Glutamatergic neuron (in vitro differentiated cells): ENCODE results near the gene RAB10. TPM values are rescaled to one million over a fixed set of nuclear protein-coding genes. Genes with fewer than 3 reads are reported as not detected.

Experiments used
- DNase-seq: peaks from one replicate; pipeline ENCODE4 v3.0.0; 2022
- H3K27ac Mint-ChIP-seq: one replicate; pipeline ENCODE4 v1.8.0; 2020; ENCODE audit warnings: mild to moderate bottlenecking, mixed read lengths, inconsistent platforms; ENCODE audit not compliant: unreplicated experiment
- H3K27me3 Mint-ChIP-seq: one replicate; pipeline ENCODE4 v1.8.0; 2020; ENCODE audit warnings: mild to moderate bottlenecking, moderate library complexity, mixed read lengths, inconsistent platforms; ENCODE audit not compliant: unreplicated experiment
- H3K36me3 Mint-ChIP-seq: one replicate; pipeline ENCODE4 v1.8.0; 2020; ENCODE audit warnings: mild to moderate bottlenecking, mixed read lengths, inconsistent platforms; ENCODE audit not compliant: unreplicated experiment
- H3K4me1 Mint-ChIP-seq: one replicate; pipeline ENCODE4 v1.8.0; 2020; ENCODE audit warnings: mild to moderate bottlenecking, low read depth, mixed read lengths, inconsistent platforms; ENCODE audit not compliant: unreplicated experiment
- H3K4me3 Mint-ChIP-seq: one replicate; pipeline ENCODE4 v1.8.0; 2020; ENCODE audit warnings: mild to moderate bottlenecking, mixed read lengths, inconsistent platforms; ENCODE audit not compliant: unreplicated experiment
- H3K9me3 Mint-ChIP-seq: one replicate; pipeline ENCODE4 v1.8.0; 2020; ENCODE audit warnings: mild to moderate bottlenecking, moderate library complexity, mixed read lengths, inconsistent platforms; ENCODE audit not compliant: unreplicated experiment
- total RNA-seq: library from RNA; stranded (reverse); fragmentation: NEBNext Ultra II Directional; extraction: Animal tissue kit (Norgen Biotek cat#: 25700); gene quantifications from one replicate; pipeline ENCODE4 v1.2.1, GENCODE V29; 2021; ENCODE audit not compliant: unreplicated experiment
- TF ChIP-seq, protein P1 (sequence below): fragments of 200-600 bp; sonication (generic); IDR thresholded peaks from one replicate; pipeline ENCODE4 v1.5.0; 2021; ENCODE audit not compliant: partially characterized antibody, unreplicated experiment

RAB10 gene
- total RNA-seq, 1 donor from 2014 or later: 168 TPM

DNA sequence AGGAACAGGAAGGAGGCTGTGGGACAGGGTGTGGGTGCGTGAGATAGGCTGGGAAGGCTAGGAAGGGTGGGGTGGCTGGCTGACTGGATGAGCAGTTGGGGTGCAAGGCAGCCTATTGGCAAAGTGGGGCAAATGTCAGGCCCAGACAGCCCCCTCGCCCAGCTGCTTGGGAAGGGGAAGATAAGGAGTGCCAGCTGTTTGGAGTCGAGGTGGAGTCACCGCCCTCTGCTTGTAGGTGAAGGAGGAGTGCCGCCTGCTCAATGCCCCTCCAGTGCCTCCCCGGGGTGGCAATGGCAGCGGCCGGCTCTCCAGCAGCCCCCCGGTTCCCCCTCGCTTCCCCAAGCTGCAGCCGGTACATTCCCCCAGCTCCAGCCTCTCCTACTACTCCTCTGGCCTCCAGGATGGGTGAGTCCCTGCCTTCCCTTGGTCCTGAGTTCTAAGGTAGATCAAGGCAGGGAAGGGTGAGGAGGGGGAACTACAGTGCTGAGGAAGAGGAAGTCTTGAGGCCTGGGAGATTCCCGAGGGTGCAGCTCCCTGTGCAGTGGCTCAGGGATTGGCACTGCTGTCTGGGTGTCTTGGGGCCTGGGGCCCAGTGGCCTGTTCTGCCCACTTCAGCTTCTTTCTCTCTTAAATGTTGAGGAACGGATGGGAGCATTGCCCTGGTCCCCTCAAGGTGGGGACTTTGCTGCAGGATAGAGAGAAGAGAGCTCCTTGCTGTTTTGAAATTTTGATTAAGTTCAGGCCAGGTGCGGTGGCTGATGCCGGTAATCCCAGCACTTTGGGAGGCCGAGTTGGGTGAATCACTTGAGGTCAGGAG lies 152.3 kb downstream of the RAB10 start:
- Mint-ChIP-seq H3K27ac (no peak overlapping the region), H3K4me1 (peaks cover 6% of the 10 kb centered on the region), H3K4me3 (peak overlapping the region; percentile 69), H3K27me3 (peaks cover 11% of the 10 kb centered on the region), H3K36me3 (peaks cover 5% of the 10 kb centered on the region), H3K9me3 (peaks cover 8% of the 10 kb centered on the region)
- TF ChIP-seq, protein P1, sequence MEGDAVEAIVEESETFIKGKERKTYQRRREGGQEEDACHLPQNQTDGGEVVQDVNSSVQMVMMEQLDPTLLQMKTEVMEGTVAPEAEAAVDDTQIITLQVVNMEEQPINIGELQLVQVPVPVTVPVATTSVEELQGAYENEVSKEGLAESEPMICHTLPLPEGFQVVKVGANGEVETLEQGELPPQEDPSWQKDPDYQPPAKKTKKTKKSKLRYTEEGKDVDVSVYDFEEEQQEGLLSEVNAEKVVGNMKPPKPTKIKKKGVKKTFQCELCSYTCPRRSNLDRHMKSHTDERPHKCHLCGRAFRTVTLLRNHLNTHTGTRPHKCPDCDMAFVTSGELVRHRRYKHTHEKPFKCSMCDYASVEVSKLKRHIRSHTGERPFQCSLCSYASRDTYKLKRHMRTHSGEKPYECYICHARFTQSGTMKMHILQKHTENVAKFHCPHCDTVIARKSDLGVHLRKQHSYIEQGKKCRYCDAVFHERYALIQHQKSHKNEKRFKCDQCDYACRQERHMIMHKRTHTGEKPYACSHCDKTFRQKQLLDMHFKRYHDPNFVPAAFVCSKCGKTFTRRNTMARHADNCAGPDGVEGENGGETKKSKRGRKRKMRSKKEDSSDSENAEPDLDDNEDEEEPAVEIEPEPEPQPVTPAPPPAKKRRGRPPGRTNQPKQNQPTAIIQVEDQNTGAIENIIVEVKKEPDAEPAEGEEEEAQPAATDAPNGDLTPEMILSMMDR: no peak
- DNase-seq: no peak

Other genes with a start within 250 kb of the RAB10 start
- 19.9 TPM for gene ASXL2, start 155.6 kb upstream of the RAB10 start, total RNA-seq
- 210 TPM for gene KIF3C, start 51.6 kb upstream of the RAB10 start, total RNA-seq
- 49.3 TPM for gene GAREM2, start 139.0 kb downstream of the RAB10 start, total RNA-seq
- 89.8 TPM for gene HADHA, start 210.5 kb downstream of the RAB10 start, total RNA-seq
- 30.5 TPM for gene HADHB, start 210.9 kb downstream of the RAB10 start, total RNA-seq